A549 (cell line): Measurements from ENCODE around the gene SHC1. TPM values are rescaled to one million over a fixed set of nuclear protein-coding genes. Genes with fewer than 3 reads are reported as not detected.

Experiments
- ATAC-seq, 2 experiments: fragments of 200-7000 bp in 1 of 2; fragments of >200 bp in 1 of 2; cut with Nextera tagmentation in 1 of 2; cut with Tn5 transposase in 1 of 2; 3 replicates each; pipeline versions ENCODE4 v1.8.0 to v1.9.1; 2018 to 2020; ENCODE audit warnings: mild to moderate bottlenecking in 1 of 2, moderate library complexity in 1 of 2
- CTCF ChIA-PET: fragments of 300-600 bp; sonication (Branson Sonifier 250); formaldehyde crosslinking; extraction: SDS; loops from one replicate; lab custom pipeline; 2021; ENCODE audit warnings: antibody characterized with exemption, inconsistent platforms; lab: Yijun Ruan, JAX
- POLR2A ChIA-PET: fragments of 350-600 bp; formaldehyde crosslinking; extraction: SDS; loops from one replicate; lab custom pipeline; 2021; ENCODE audit warnings: antibody characterized with exemption, inconsistent platforms; lab: Yijun Ruan, JAX
- DNase-seq, 2 experiments: peaks; one replicate each; pipeline versions ENCODE4 v3.0.0 to v3.0.0-alpha.2; 2011 to 2016; ENCODE audit warnings: low read depth in 1 of 2, low spot score in 1 of 2
- FAIRE-seq: peaks from 2 replicates; lab custom pipeline; 2011; peaks lifted over from hg19 to GRCh38; lab: Jason Lieb, UNC
- H3K27ac ChIP-seq, 2 experiments: fragments of >200 bp; sonication (Bioruptor Twin); formaldehyde crosslinking; 3 replicates each; pipeline ENCODE4 v1.5.1; 2016 to 2017
- H3K4me1 ChIP-seq: fragments of >200 bp; sonication (Bioruptor Twin); formaldehyde crosslinking; 3 replicates; pipeline ENCODE4 v1.6.1; 2016
- H3K4me2 ChIP-seq: fragments of >200 bp; sonication (Bioruptor Twin); formaldehyde crosslinking; 3 replicates; pipeline ENCODE4 v1.6.1; 2016
- H3K4me3 ChIP-seq: fragments of >200 bp; sonication (Bioruptor Twin); formaldehyde crosslinking; 3 replicates; pipeline ENCODE4 v1.5.1; 2016
- H3K9me3 ChIP-seq: fragments of >200 bp; sonication (Bioruptor Twin); formaldehyde crosslinking; 3 replicates; pipeline ENCODE4 v1.6.1; 2016
- EHMT2 ChIP-seq: fragments of 200-600 bp; sonication (generic); IDR thresholded peaks from 2 replicates; pipeline ENCODE4 v1.6.1; 2016; ENCODE audit warnings: antibody characterized with exemption, low read depth, mild to moderate bottlenecking, moderate library complexity
- ESRRA ChIP-seq: fragments of 150-350 bp; IDR thresholded peaks from 2 replicates; pipeline ENCODE4 v1.6.1; 2014; ENCODE audit warnings: mild to moderate bottlenecking, low read length, borderline replicate concordance
- FOSL2 ChIP-seq, 2 experiments: fragments of 450-650 bp in 1 of 2; fragments of >200 bp in 1 of 2; sonication (Bioruptor Twin) in 1 of 2; formaldehyde crosslinking; IDR thresholded peaks; 2 replicates each; pipeline versions ENCODE4 v1.5.0 to v1.6.1; 2016 to 2020; ENCODE audit warnings: mild to moderate bottlenecking in 1 of 2, moderate library complexity in 1 of 2
- HDAC2 ChIP-seq: fragments of 200-600 bp; sonication (generic); IDR thresholded peaks from 2 replicates; pipeline ENCODE4 v1.6.1; 2016
- HOXB13 ChIP-seq: fragments of 250-450 bp; sonication (Bioruptor Pico); IDR thresholded peaks from 2 replicates; pipeline ENCODE4 v1.5.0; 2020; ENCODE audit warnings: low read depth, mild to moderate bottlenecking, moderate library complexity
- HOXB5 ChIP-seq: fragments of 250-450 bp; sonication (Bioruptor Pico); IDR thresholded peaks from 2 replicates; pipeline ENCODE4 v1.5.0; 2020; ENCODE audit warnings: mild to moderate bottlenecking, moderate library complexity
- KDM1A ChIP-seq: fragments of 200-600 bp; sonication (generic); IDR thresholded peaks from 2 replicates; pipeline ENCODE4 v1.6.1; 2016; ENCODE audit warnings: low read depth, mild to moderate bottlenecking
- KDM5A ChIP-seq: fragments of 200-600 bp; sonication (generic); IDR thresholded peaks from 2 replicates; pipeline ENCODE4 v1.6.1; 2016; ENCODE audit warnings: antibody characterized with exemption, mild to moderate bottlenecking
- MAZ ChIP-seq: fragments of 150-350 bp; IDR thresholded peaks from 2 replicates; pipeline ENCODE4 v1.6.1; 2014; ENCODE audit warnings: antibody characterized with exemption, low read depth, low read length, borderline replicate concordance
- POLR2A ChIP-seq: IDR thresholded peaks from 2 replicates; pipeline ENCODE4 v1.6.1; 2012; ENCODE audit warnings: mild to moderate bottlenecking, low read length
- RAD21 ChIP-seq, 2 experiments: fragments of >200 bp in 1 of 2; sonication (Bioruptor Twin) in 1 of 2; formaldehyde crosslinking in 1 of 2; IDR thresholded peaks in 1 of 2; conservative IDR thresholded peaks in 1 of 2; 2 replicates in 1 of 2; 3 replicates in 1 of 2; pipeline ENCODE4 v1.6.1; 2012 to 2018; ENCODE audit warnings: inconsistent platforms in 1 of 2
- RARB ChIP-seq: fragments of 250-450 bp; sonication (Bioruptor Pico); IDR thresholded peaks from 2 replicates; pipeline ENCODE4 v1.8.0; 2021; ENCODE audit warnings: mild to moderate bottlenecking, moderate library complexity
- RFX5 ChIP-seq: fragments of 450-650 bp; IDR thresholded peaks from 2 replicates; pipeline ENCODE4 v1.7.1; 2014; ENCODE audit warnings: antibody characterized with exemption, mild to moderate bottlenecking, moderate library complexity
- RNF2 ChIP-seq: fragments of 200-600 bp; sonication (generic); IDR thresholded peaks from 2 replicates; pipeline ENCODE4 v1.6.1; 2016; ENCODE audit warnings: low read depth, mild to moderate bottlenecking, antibody characterized with exemption, moderate library complexity, borderline replicate concordance
- TP53 ChIP-seq: fragments of 250-450 bp; sonication (Bioruptor Pico); IDR thresholded peaks from 2 replicates; pipeline ENCODE4 v1.5.0; 2021; ENCODE audit warnings: mild to moderate bottlenecking, moderate library complexity
- ZC3H11A ChIP-seq: fragments of 450-650 bp; IDR thresholded peaks from 2 replicates; pipeline ENCODE4 v1.6.1; 2014; ENCODE audit warnings: antibody characterized with exemption, mild to moderate bottlenecking
- ZFP36 ChIP-seq: fragments of 450-650 bp; IDR thresholded peaks from 2 replicates; pipeline ENCODE4 v1.6.1; 2014; ENCODE audit warnings: borderline replicate concordance; ENCODE audit not compliant: partially characterized antibody
- ZSCAN20 ChIP-seq: fragments of 250-450 bp; sonication (Bioruptor Pico); IDR thresholded peaks from 2 replicates; pipeline ENCODE4 v1.8.0; 2022; ENCODE audit warnings: mild to moderate bottlenecking, moderate library complexity
- WGBS: methylation state at CpG from one replicate; pipeline ENCODE4 v1.1.6; 2017; ENCODE audit errors: missing lambda C conversion rate; 5-methylcytosine and 5-hydroxymethylcytosine counted together
- polyA plus RNA-seq, 4 experiments: library from polyadenylated mRNA; depleted of rRNA in 3 of 4; stranded (reverse); fragments of >200 nt; fragmentation: RNase III in 1 of 4; extraction: RNeasy Plus Mini Kit Qiagen cat#74134 plus additional on column Dnase treatment in 1 of 4; gene quantifications; 2 replicates in 3 of 4; 3 replicates in 1 of 4; pipeline ENCODE4 v1.2.3, GENCODE V29; 2011 to 2017
- TF ChIP-seq, protein P1 (sequence below): fragments of 450-650 bp; IDR thresholded peaks from 2 replicates; pipeline ENCODE4 v1.6.1; 2014; ENCODE audit warnings: antibody characterized with exemption
- TF ChIP-seq, protein P2 (sequence below): fragments of 150-350 bp; IDR thresholded peaks from 2 replicates; pipeline ENCODE4 v1.6.1; 2014; ENCODE audit warnings: low read depth, mild to moderate bottlenecking, low read length
- TF ChIP-seq, protein P3 (sequence below): fragments of 250-450 bp; sonication (Bioruptor Pico); IDR thresholded peaks from 2 replicates; pipeline ENCODE4 v1.5.0; 2020; ENCODE audit warnings: low read depth, mild to moderate bottlenecking, moderate library complexity
- TF ChIP-seq, protein P4 (sequence below): fragments of >200 bp; sonication (Bioruptor Twin); formaldehyde crosslinking; IDR thresholded peaks from 3 replicates; pipeline ENCODE4 v1.5.1; 2016
- TF ChIP-seq, protein P5 (sequence below): fragments of >200 bp; sonication (Bioruptor Twin); formaldehyde crosslinking; IDR thresholded peaks from 3 replicates; pipeline ENCODE4 v1.6.1; 2016
- TF ChIP-seq, protein P6 (sequence below): IDR thresholded peaks from 2 replicates; pipeline ENCODE4 v1.6.1; 2012

The SHC1 gene
- polyA plus RNA-seq, 2 of the 4 experiments (the other 2 are of a cell fraction) = 118 to 174 TPM

- CTCF ChIA-PET = interaction anchor here (1.6 kb wide), 1 partner anchor 108 kb away, joined by 5 read pairs; no protein-coding TSS in a partner anchor
- Histone ChIP-seq H3K4me1 (peaks cover 86% of the 10 kb centered on the region), H3K9me3 (no peaks in the 10 kb centered on the region)
These were observed 44.4 kb upstream of the SHC1 start for GRCh38 chr1:155014709-155015508.

DNA sequence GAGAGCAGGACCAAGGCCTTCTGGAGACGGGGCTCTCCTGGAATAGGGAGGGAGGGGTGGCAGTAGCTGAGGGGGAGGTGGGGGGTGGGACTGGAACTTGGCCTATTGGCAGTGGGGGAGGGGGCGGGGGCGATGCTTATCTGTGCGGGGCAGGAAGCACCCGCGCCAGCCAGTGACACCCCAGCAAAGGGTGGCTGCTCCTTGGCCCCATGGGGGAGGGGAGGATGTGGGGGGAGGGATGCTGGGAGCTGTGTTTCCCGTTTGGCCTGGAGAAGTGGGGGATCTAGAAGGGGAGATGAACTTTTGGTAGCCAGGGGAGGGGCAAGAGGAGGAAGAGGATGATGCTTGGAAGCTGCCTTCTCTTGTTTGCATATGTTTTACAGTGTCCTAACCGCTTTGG is 43.1 kb upstream of the SHC1 start:
- H3K4me2 ChIP-seq = peak overlapping the region; percentile 59; the same call in 2 of the 3 replicates
- H3K4me3 ChIP-seq = no peak overlapping the region
- H3K9me3 ChIP-seq = no peaks in the 10 kb centered on the region
- CTCF ChIA-PET = no interaction called here
- POLR2A ChIA-PET = no interaction called here
- FAIRE-seq (no peak), DNase-seq (no peak), ATAC-seq (no peak)
- peaks cover 88% of the 10 kb centered on the region for H3K4me1 ChIP-seq
- WGBS = 54% methylated on average over 2 of the region's 8 CpGs
- peak overlapping the region; percentile 67 to 100; a peak in 4 of 6 replicates for H3K27ac ChIP-seq
- TF ChIP-seq RARB (CRISPR knock-in tag) = no peak
- TF ChIP-seq RNF2 = no peak
- TF ChIP-seq, protein P1, sequence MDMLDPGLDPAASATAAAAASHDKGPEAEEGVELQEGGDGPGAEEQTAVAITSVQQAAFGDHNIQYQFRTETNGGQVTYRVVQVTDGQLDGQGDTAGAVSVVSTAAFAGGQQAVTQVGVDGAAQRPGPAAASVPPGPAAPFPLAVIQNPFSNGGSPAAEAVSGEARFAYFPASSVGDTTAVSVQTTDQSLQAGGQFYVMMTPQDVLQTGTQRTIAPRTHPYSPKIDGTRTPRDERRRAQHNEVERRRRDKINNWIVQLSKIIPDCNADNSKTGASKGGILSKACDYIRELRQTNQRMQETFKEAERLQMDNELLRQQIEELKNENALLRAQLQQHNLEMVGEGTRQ = no peak
- no peak for TF ChIP-seq RFX5
- TF ChIP-seq ZC3H11A = no peak
- no peak for TF ChIP-seq KDM1A
- no peak for TF ChIP-seq MAZ
- TF ChIP-seq ZSCAN20 = no peak
- no peak for TF ChIP-seq HDAC2
- no peak for TF ChIP-seq ZFP36
- no peak for TF ChIP-seq EHMT2
- TF ChIP-seq POLR2A = no peak
- TF ChIP-seq ESRRA = no peak
- TF ChIP-seq, protein P2, sequence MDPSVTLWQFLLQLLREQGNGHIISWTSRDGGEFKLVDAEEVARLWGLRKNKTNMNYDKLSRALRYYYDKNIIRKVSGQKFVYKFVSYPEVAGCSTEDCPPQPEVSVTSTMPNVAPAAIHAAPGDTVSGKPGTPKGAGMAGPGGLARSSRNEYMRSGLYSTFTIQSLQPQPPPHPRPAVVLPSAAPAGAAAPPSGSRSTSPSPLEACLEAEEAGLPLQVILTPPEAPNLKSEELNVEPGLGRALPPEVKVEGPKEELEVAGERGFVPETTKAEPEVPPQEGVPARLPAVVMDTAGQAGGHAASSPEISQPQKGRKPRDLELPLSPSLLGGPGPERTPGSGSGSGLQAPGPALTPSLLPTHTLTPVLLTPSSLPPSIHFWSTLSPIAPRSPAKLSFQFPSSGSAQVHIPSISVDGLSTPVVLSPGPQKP = no peak

More at GRCh38 chr1:155014709-155015508, 44.4 kb upstream of the SHC1 start:
- Histone ChIP-seq H3K27ac (peak overlapping the region; percentile 96 to 99; a peak in 3 of 6 replicates), H3K4me3 (no peak overlapping the region), H3K4me2 (no peak overlapping the region)
- ATAC-seq = no peak
- FAIRE-seq = no peak
- DNase-seq = no peak
- POLR2A ChIA-PET = interaction anchor here (0.9 to 2.8 kb wide), 3 partner anchors 11 to 78 kb away, joined by 3 to 14 read pairs (median 5); partner anchors contain the start of gene PMVK
- TF ChIP-seq, protein P3, sequence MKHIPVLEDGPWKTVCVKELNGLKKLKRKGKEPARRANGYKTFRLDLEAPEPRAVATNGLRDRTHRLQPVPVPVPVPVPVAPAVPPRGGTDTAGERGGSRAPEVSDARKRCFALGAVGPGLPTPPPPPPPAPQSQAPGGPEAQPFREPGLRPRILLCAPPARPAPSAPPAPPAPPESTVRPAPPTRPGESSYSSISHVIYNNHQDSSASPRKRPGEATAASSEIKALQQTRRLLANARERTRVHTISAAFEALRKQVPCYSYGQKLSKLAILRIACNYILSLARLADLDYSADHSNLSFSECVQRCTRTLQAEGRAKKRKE (CRISPR knock-in tag) = no peak
- TF ChIP-seq RAD21 (conservative IDR thresholded peaks at IDR 0.05 in 1 of 2, IDR thresholded peaks at IDR 0.05 in 1 of 2) (no peak), FOSL2 (IDR thresholded peaks at IDR 0.05) (no peak), FOSL2 (CRISPR knock-in tag; IDR thresholded peaks at IDR 0.05) (no peak), RFX5 (no peak), EHMT2 (no peak), HOXB13 (no peak), POLR2A (no peak), HOXB5 (CRISPR knock-in tag) (no peak), MAZ (no peak), ZFP36 (no peak), RNF2 (no peak), KDM5A (no peak), RARB (CRISPR knock-in tag) (no peak), TP53 (no peak), ESRRA (no peak)
- TF ChIP-seq, protein P4, sequence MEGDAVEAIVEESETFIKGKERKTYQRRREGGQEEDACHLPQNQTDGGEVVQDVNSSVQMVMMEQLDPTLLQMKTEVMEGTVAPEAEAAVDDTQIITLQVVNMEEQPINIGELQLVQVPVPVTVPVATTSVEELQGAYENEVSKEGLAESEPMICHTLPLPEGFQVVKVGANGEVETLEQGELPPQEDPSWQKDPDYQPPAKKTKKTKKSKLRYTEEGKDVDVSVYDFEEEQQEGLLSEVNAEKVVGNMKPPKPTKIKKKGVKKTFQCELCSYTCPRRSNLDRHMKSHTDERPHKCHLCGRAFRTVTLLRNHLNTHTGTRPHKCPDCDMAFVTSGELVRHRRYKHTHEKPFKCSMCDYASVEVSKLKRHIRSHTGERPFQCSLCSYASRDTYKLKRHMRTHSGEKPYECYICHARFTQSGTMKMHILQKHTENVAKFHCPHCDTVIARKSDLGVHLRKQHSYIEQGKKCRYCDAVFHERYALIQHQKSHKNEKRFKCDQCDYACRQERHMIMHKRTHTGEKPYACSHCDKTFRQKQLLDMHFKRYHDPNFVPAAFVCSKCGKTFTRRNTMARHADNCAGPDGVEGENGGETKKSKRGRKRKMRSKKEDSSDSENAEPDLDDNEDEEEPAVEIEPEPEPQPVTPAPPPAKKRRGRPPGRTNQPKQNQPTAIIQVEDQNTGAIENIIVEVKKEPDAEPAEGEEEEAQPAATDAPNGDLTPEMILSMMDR = no peak
- TF ChIP-seq, protein P5, sequence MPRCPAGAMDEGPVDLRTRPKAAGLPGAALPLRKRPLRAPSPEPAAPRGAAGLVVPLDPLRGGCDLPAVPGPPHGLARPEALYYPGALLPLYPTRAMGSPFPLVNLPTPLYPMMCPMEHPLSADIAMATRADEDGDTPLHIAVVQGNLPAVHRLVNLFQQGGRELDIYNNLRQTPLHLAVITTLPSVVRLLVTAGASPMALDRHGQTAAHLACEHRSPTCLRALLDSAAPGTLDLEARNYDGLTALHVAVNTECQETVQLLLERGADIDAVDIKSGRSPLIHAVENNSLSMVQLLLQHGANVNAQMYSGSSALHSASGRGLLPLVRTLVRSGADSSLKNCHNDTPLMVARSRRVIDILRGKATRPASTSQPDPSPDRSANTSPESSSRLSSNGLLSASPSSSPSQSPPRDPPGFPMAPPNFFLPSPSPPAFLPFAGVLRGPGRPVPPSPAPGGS = no peak
- TF ChIP-seq, protein P2 = no peak
- TF ChIP-seq, protein P6, sequence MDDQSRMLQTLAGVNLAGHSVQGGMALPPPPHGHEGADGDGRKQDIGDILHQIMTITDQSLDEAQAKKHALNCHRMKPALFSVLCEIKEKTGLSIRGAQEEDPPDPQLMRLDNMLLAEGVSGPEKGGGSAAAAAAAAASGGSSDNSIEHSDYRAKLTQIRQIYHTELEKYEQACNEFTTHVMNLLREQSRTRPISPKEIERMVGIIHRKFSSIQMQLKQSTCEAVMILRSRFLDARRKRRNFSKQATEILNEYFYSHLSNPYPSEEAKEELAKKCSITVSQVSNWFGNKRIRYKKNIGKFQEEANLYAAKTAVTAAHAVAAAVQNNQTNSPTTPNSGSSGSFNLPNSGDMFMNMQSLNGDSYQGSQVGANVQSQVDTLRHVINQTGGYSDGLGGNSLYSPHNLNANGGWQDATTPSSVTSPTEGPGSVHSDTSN = no peak
- 91% methylated on average over 20 of the region's 31 CpGs for WGBS
